Calu3 (cell line): ENCODE data around the gene TFCP2. TPM values are rescaled to one million over a fixed set of nuclear protein-coding genes. Genes with fewer than 3 reads are reported as not detected.

Experiments used
- BruUV-seq: library from RNA; stranded (reverse); fragments of 400-500 nt; replicated peaks from 2 replicates; lab custom pipeline; 2021; lab: Mats Ljungman, UMichigan
- CTCF ChIA-PET: fragments of 300-600 bp; sonication (Branson Sonifier 250); formaldehyde crosslinking; loops from one replicate; lab custom pipeline; 2022; ENCODE audit warnings: antibody characterized with exemption; lab: Charles Lee
- DNase-seq: peaks from one replicate; pipeline ENCODE4 v3.0.0; 2022
- H3K27ac Mint-ChIP-seq: one replicate; pipeline ENCODE4 v1.8.0; 2022; ENCODE audit warnings: mixed read lengths; ENCODE audit not compliant: unreplicated experiment
- H3K27me3 Mint-ChIP-seq: one replicate; pipeline ENCODE4 v1.8.0; 2022; ENCODE audit warnings: mixed read lengths; ENCODE audit not compliant: unreplicated experiment
- H3K36me3 Mint-ChIP-seq: one replicate; pipeline ENCODE4 v1.8.0; 2022; ENCODE audit warnings: mild to moderate bottlenecking, moderate library complexity, mixed read lengths; ENCODE audit not compliant: insufficient read depth, unreplicated experiment
- H3K4me1 Mint-ChIP-seq: one replicate; pipeline ENCODE4 v1.8.0; 2022; ENCODE audit warnings: mild to moderate bottlenecking, low read depth, mixed read lengths; ENCODE audit not compliant: unreplicated experiment
- H3K4me3 Mint-ChIP-seq: one replicate; pipeline ENCODE4 v1.8.0; 2022; ENCODE audit warnings: mild to moderate bottlenecking, low read depth, moderate library complexity, mixed read lengths; ENCODE audit not compliant: unreplicated experiment
- H3K9me3 Mint-ChIP-seq: one replicate; pipeline ENCODE4 v1.8.0; 2022; ENCODE audit warnings: low read depth, mixed read lengths; ENCODE audit not compliant: unreplicated experiment
- intact Hi-C: fragments of 100-400 bp; cut with micrococcal nuclease; formaldehyde crosslinking; loops from one replicate; pipeline ENCODE4 v1.10.0; 2022; ENCODE audit not compliant: unreplicated experiment
- total RNA-seq: library from RNA; stranded (reverse); gene quantifications from 2 replicates; pipeline ENCODE4 v1.2.3, GENCODE V29; 2022
- TF ChIP-seq, protein P1 (sequence below): fragments of 200-600 bp; IDR thresholded peaks from one replicate; pipeline ENCODE4 v1.8.0; 2022; ENCODE audit warnings: antibody characterized with exemption; ENCODE audit not compliant: unreplicated experiment

The TFCP2 gene
- total RNA-seq, 1 experiment from 2014 or later = 19.6 TPM

DNA sequence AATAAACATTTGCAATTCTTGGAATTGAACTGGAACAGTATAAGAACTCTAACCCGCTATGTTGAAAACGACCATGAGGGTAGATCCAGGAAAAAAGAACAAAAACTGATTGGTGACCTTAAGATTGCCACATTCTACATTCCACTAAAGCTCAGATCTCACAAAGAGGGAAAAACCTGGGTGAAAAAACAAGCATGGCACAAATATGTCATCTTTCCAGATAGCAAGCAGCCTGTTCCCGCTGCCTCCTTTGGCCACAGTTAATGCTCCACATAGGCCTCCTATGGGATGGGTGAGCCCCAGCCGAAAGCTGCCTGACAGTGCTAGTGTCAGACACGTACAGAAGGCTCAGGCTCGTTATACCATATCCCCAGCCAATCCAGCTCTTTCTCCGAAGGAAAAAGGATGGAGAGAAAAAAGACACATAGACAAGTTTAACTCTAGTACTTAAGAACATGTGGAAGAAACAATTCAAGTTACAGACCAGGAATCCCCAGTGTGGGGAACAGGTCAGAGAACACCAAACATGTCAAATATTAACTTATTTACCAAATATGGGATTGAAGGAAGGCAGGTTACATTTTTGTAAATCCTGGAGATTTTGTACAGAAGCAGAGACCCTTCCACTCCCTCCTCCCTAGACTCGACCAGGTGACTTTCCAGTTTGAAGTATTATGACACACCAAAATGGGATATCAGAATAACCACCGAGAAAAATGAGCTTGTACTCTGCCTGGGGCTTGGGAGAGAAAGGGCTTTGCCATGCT lies 110.1 kb downstream of the TFCP2 start:
- DNase-seq = no peak
- CTCF ChIA-PET = no interaction called here
- H3K4me3 Mint-ChIP-seq = no peak overlapping the region
- H3K27ac Mint-ChIP-seq = no peak overlapping the region
- BruUV-seq = no TSS peak
- no peaks in the 10 kb centered on the region for H3K27me3 Mint-ChIP-seq
- H3K4me1 Mint-ChIP-seq = no peaks in the 10 kb centered on the region
- H3K9me3 Mint-ChIP-seq = no peaks in the 10 kb centered on the region
- TF ChIP-seq, protein P1, sequence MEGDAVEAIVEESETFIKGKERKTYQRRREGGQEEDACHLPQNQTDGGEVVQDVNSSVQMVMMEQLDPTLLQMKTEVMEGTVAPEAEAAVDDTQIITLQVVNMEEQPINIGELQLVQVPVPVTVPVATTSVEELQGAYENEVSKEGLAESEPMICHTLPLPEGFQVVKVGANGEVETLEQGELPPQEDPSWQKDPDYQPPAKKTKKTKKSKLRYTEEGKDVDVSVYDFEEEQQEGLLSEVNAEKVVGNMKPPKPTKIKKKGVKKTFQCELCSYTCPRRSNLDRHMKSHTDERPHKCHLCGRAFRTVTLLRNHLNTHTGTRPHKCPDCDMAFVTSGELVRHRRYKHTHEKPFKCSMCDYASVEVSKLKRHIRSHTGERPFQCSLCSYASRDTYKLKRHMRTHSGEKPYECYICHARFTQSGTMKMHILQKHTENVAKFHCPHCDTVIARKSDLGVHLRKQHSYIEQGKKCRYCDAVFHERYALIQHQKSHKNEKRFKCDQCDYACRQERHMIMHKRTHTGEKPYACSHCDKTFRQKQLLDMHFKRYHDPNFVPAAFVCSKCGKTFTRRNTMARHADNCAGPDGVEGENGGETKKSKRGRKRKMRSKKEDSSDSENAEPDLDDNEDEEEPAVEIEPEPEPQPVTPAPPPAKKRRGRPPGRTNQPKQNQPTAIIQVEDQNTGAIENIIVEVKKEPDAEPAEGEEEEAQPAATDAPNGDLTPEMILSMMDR = no peak
- H3K36me3 Mint-ChIP-seq = peaks cover 14% of the 10 kb centered on the region
- intact Hi-C loops = no loop called here

DNA sequence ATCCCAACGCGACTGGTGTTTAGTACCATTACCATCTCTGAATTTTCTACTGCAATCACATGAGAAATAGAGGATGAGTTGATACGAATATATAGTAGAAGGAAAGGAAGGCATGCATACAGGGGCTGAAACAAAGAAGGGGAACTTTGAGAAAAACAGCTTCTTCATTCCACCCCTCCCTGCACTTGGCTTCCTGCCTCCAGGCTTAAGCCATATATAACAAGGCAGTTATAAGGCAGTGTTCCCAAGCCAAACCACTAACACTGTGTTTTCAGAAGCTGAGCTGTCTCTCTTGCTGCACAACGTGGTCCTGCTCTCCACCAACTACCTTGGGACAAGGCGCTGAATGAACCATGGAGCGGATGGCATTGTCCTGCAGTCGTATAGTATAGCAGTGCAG lies 113.8 kb downstream of the TFCP2 start:
- Mint-ChIP-seq H3K36me3 (peaks cover 8% of the 10 kb centered on the region), H3K4me1 (no peaks in the 10 kb centered on the region), H3K9me3 (no peaks in the 10 kb centered on the region), H3K27ac (no peak overlapping the region), H3K27me3 (no peaks in the 10 kb centered on the region), H3K4me3 (no peak overlapping the region)
- intact Hi-C loops = no loop called here
- TF ChIP-seq, protein P1 = no peak
- no TSS peak for BruUV-seq
- no peak for DNase-seq
- CTCF ChIA-PET = no interaction called here

DNA sequence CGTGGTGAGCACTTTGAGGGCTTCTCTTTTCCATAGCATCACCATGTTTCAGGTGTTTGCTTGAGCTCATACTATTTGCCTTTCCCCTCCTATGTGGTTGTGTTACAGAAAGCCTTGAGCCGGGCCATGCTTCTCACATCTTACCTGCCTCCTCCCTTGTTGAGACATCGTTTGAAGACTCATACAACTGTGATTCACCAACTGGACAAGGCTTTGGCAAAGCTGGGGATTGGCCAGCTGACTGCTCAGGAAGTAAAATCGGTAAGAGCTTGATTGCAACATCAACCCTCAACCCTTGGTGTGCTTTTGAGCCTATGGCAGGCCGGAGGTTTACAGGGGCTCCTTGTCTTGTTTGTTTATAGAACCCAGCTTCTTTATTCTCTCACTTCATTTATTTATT lies 116.7 kb downstream of the TFCP2 start:
- Mint-ChIP-seq H3K4me1 (no peaks in the 10 kb centered on the region), H3K9me3 (no peaks in the 10 kb centered on the region), H3K27ac (no peak overlapping the region), H3K27me3 (no peaks in the 10 kb centered on the region), H3K36me3 (peaks cover 13% of the 10 kb centered on the region), H3K4me3 (no peak overlapping the region)
- TF ChIP-seq, protein P1 = no peak
- no TSS peak for BruUV-seq
- CTCF ChIA-PET = no interaction called here
- intact Hi-C loops = no loop called here
- no peak for DNase-seq

DNA sequence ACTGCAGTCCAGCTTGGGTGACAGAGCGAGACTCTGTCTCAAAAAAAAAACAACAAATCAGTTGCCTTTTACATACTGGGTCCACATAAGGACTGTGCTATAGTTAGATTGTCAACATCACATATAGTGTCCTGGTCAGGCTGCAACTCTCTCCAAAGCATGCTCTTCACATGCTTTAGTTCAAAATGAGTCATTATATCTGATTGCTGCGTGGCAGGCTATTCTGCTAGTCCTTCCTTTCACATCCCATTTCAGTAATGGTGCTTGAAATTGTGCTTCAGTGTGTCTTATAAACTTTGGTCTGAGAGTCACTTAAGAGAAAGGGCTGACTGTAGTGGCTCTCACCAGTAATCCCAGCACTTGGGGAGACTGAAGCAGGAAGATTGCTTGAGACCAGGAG lies 117.9 kb downstream of the TFCP2 start:
- DNase-seq = no peak
- CTCF ChIA-PET = no interaction called here
- TF ChIP-seq, protein P1 = no peak
- no peak overlapping the region for H3K27ac Mint-ChIP-seq
- no peak overlapping the region for H3K4me3 Mint-ChIP-seq
- intact Hi-C loops = no loop called here
- H3K27me3 Mint-ChIP-seq = no peaks in the 10 kb centered on the region
- no peaks in the 10 kb centered on the region for H3K9me3 Mint-ChIP-seq
- H3K4me1 Mint-ChIP-seq = no peaks in the 10 kb centered on the region
- no TSS peak for BruUV-seq
- peaks cover 7% of the 10 kb centered on the region for H3K36me3 Mint-ChIP-seq
